ENCODE results near the gene MPL.

Gene MPL

GRCh38 chr1:43315481-43315880, 22.1 kb upstream of the MPL start:
- TF ChIP-seq FOXP2 (optimal IDR thresholded peaks at IDR 0.05; ENCODE audit: borderline replicate concordance, extremely low read depth, extremely low read length, insufficient read depth) (no peak), REST (IDR thresholded peaks at IDR 0.05; ENCODE audit: insufficient read depth in 1 of 2, low read depth in 2 of 2, low read length in 2 of 2) (no peak), POLR2AphosphoS5 (IDR thresholded peaks at IDR 0.05; ENCODE audit: low read depth, low read length) (no peak), TAF1 (IDR thresholded peaks at IDR 0.05; ENCODE audit: borderline replicate concordance, insufficient read depth, low read length) (no peak), SIN3A (IDR thresholded peaks at IDR 0.05; ENCODE audit: borderline replicate concordance, insufficient read depth, low read length) (no peak)

GRCh38 chr1:43315963-43316737, 21.5 kb upstream of the MPL start:
- TF ChIP-seq TAF1 (IDR thresholded peaks at IDR 0.05; ENCODE audit: borderline replicate concordance, insufficient read depth, low read length) (no peak), SIN3A (IDR thresholded peaks at IDR 0.05; ENCODE audit: borderline replicate concordance, insufficient read depth, low read length) (no peak), POLR2AphosphoS5 (IDR thresholded peaks at IDR 0.05; ENCODE audit: low read depth, low read length) (no peak), FOXP2 (optimal IDR thresholded peaks at IDR 0.05; ENCODE audit: borderline replicate concordance, extremely low read depth, extremely low read length, insufficient read depth) (no peak), REST (IDR thresholded peaks at IDR 0.05; ENCODE audit: insufficient read depth in 1 of 2, low read depth in 2 of 2, low read length in 2 of 2) (no peak)

DNA sequence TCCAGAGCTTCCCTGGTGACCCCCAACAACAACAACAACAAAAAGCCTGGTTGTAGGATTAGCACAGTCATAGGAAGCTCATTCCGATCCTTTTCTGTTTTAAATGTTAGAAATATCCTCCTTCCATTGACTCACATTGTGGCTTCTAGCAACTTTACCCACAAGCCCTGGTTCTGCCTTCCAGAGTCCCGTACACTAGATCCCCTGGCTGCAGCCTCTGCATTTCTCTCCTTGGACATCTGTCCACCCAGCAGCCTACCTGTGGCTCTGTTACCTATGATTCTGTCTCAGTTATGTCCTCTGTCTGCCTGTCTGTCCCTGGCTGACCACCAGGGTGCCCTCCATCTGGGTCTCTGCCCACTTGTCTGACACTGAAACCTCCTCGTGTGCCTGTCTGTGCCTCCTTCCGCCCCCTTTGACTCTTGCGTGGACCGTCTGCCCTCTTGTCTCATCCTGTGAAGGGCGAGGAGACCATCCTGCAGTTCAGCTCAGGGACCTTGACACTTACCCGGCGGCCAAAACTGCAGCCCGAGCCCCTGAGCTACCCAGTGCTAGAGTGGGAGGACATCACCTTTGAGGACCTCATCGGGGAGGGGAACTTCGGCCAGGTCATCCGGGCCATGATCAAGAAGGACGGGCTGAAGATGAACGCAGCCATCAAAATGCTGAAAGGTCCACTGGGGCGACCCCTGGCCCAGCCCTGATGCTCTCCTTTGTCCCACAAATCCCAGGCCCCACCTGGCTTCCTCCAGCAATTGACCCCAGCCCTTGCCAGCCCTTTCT, 20.7 kb upstream of the MPL start:
- TF ChIP-seq SIN3A (IDR thresholded peaks at IDR 0.05; ENCODE audit: borderline replicate concordance, insufficient read depth, low read length) (no peak), FOXP2 (optimal IDR thresholded peaks at IDR 0.05; ENCODE audit: borderline replicate concordance, extremely low read depth, extremely low read length, insufficient read depth) (no peak), TAF1 (IDR thresholded peaks at IDR 0.05; ENCODE audit: borderline replicate concordance, insufficient read depth, low read length) (no peak), POLR2AphosphoS5 (IDR thresholded peaks at IDR 0.05; ENCODE audit: low read depth, low read length) (no peak), REST (IDR thresholded peaks at IDR 0.05; ENCODE audit: insufficient read depth in 1 of 2, low read depth in 2 of 2, low read length in 2 of 2) (no peak)

- no peak for TF ChIP-seq TAF1 (IDR thresholded peaks at IDR 0.05; ENCODE audit: borderline replicate concordance, insufficient read depth, low read length)
- TF ChIP-seq REST (IDR thresholded peaks at IDR 0.05; ENCODE audit: insufficient read depth in 1 of 2, low read depth in 2 of 2, low read length in 2 of 2), result no peak
- TF ChIP-seq POLR2AphosphoS5 (IDR thresholded peaks at IDR 0.05; ENCODE audit: low read depth, low read length), result no peak
- no peak for TF ChIP-seq FOXP2 (optimal IDR thresholded peaks at IDR 0.05; ENCODE audit: borderline replicate concordance, extremely low read depth, extremely low read length, insufficient read depth)
Measured at GRCh38 chr1:43317817-43318471, 19.7 kb upstream of the MPL start.
